Glomerular endothelial cell (primary cell): ENCODE data around the gene ENPP1. TPM values are rescaled to one million over a fixed set of nuclear protein-coding genes. Genes with fewer than 3 reads are reported as not detected.

ENCODE experiments used
- DNase-seq: peaks from one replicate; pipeline ENCODE4 v3.0.0-alpha.2; 2011; ENCODE audit warnings: low read depth, low spot score; ENCODE audit errors: extremely low read depth
- total RNA-seq: library from RNA; depleted of rRNA; stranded (reverse); fragments of >200 nt; gene quantifications from 2 replicates; pipeline ENCODE4 v1.2.3, GENCODE V29; 2015

The ENPP1 gene
- total RNA-seq, 1 donor from 2014 or later = 1.2 TPM

GRCh38 chr6:131784561-131784960 is 23.3 kb upstream of the ENPP1 start:
- no peak for DNase-seq

- no peak for DNase-seq
Measured at GRCh38 chr6:131787079-131787478, 20.7 kb upstream of the ENPP1 start.

GRCh38 chr6:131787766-131788712 is 19.8 kb upstream of the ENPP1 start:
- DNase-seq = no peak

- DNase-seq = no peak
Measured at GRCh38 chr6:131789219-131789618, 18.6 kb upstream of the ENPP1 start.

GRCh38 chr6:131791476-131791875 is 16.3 kb upstream of the ENPP1 start:
- no peak for DNase-seq

GRCh38 chr6:131792091-131792496 is 15.7 kb upstream of the ENPP1 start:
- no peak for DNase-seq

- no peak for DNase-seq
Measured at GRCh38 chr6:131795366-131795765, 12.5 kb upstream of the ENPP1 start.

GRCh38 chr6:131802347-131802746 is 5.5 kb upstream of the ENPP1 start:
- DNase-seq = no peak

- DNase-seq = no peak
Measured at GRCh38 chr6:131803007-131803769, 4.6 kb upstream of the ENPP1 start.

- no peak for DNase-seq
Measured at GRCh38 chr6:131804131-131804530, 3.7 kb upstream of the ENPP1 start.

GRCh38 chr6:131807321-131807643 is 538 bp upstream of the ENPP1 start:
- DNase-seq = no peak

GRCh38 chr6:131808460-131809269 is 845 bp downstream of the ENPP1 start:
- DNase-seq = no peak

- no peak for DNase-seq
Measured at GRCh38 chr6:131811500-131811899, 3.7 kb downstream of the ENPP1 start.

- no peak for DNase-seq
Measured at GRCh38 chr6:131813991-131814390, 6.2 kb downstream of the ENPP1 start.

GRCh38 chr6:131816869-131817268 is 9.0 kb downstream of the ENPP1 start:
- DNase-seq = no peak

GRCh38 chr6:131819572-131820124 is 11.8 kb downstream of the ENPP1 start:
- DNase-seq = no peak

- no peak for DNase-seq
Measured at GRCh38 chr6:131821010-131821807, 13.4 kb downstream of the ENPP1 start.

GRCh38 chr6:131822119-131822518 is 14.3 kb downstream of the ENPP1 start:
- DNase-seq = no peak

- DNase-seq = no peak
Measured at GRCh38 chr6:131823276-131823902, 15.6 kb downstream of the ENPP1 start.

- no peak for DNase-seq
Measured at GRCh38 chr6:131825946-131826345, 18.1 kb downstream of the ENPP1 start.
